ENCODE data around the gene PCDHGB1. TPM values are rescaled to one million over a fixed set of nuclear protein-coding genes. Genes with fewer than 3 reads are reported as not detected.

The PCDHGB1 gene
- polyA plus RNA-seq, 3 donors, result not detected

DNA sequence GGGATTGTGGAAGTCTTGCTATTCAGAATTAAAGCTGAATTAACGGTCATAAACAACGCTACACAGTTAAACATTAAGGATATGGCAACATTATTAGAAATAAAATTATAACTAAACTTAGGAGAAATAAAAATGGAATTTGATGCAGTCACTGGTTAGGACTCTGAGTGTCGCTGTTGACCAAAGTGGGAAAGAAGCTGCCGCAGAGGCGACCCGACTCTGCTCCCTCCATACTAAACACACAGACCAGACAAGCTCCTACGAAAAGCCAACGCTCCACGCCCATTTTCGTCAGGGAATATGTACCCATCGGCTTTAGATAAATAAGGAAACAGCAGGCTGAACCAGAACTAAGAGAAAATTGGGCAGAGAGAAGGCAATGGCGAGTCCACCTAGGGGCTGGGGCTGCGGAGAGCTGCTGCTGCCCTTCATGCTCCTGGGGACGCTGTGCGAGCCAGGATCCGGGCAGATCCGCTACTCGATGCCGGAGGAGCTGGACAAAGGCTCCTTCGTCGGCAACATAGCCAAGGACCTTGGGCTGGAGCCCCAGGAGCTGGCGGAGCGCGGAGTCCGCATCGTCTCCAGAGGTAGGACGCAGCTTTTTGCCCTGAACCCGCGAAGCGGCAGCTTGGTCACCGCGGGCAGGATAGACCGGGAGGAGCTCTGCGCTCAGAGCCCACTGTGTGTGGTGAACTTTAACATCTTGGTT lies 14.2 kb downstream of the PCDHGB1 start, which contains the start of gene PCDHGA5:
Gene PCDHGA5 (plus strand): TSS at position 211 of the 709 bp plus-strand sequence. CDS start 169 bp downstream, at position 380.
- H3K4me2 ChIP-seq (replicated peaks; ENCODE audit: extremely low read depth, low read length, poor library complexity, severe bottlenecking), result no peak within 1 kb of the TSS
- intact Hi-C loops (cut with micrococcal nuclease), result no loop called here

DNA sequence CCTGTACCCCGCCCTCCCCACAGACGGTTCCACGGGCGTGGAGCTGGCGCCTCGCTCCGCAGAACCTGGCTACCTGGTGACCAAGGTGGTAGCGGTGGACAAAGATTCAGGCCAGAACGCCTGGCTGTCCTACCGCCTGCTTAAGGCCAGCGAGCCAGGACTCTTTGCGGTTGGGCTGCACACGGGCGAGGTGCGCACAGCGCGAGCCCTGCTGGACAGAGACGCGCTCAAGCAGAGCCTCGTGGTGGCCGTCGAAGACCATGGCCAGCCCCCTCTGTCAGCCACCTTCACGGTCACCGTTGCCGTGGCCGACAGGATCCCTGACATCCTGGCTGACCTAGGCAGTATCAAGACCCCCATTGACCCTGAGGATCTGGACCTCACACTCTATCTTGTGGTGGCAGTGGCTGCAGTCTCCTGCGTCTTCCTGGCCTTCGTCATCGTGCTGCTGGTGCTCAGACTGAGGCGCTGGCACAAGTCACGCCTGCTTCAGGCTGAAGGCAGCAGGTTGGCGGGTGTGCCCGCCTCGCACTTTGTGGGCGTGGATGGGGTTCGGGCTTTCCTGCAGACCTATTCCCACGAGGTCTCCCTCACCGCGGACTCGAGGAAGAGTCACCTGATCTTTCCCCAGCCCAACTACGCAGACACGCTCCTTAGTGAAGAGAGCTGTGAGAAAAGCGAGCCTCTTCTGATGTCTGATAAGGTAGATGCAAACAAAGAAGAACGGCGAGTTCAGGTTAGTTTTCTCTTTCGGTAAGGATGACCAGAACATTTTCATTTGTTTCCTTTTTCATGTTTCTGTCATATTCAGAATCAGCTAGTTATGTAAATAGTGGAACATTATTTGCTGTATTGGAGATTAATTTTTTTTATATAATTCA lies 16.4 kb downstream of the PCDHGB1 start:
- no peaks in the 10 kb centered on the region for H3K79me2 ChIP-seq (ENCODE audit: insufficient read depth, low read length)

More for the DNA sequence above, 14.2 kb downstream of the PCDHGB1 start, which contains the start of gene PCDHGA5:
- Mint-ChIP-seq H3K9me3 (peaks cover 43 to 80% (median 72%) of the 10 kb centered on the region in 7 donors), H3K27me3 (ENCODE audit: low read depth in 3 of 3) (peaks cover 70 to 77% (median 72%) of the 10 kb centered on the region in 3 donors), H3K27ac (no peak within 1 kb of the TSS), H3K36me3 (peaks cover 16 to 20% of the 10 kb centered on the region in 2 donors), H3K4me1 (peaks cover 2% of the 10 kb centered on the region), H3K4me3 (peak within 1 kb of the TSS in 1 of 2 donors; percentile 71)
- Histone ChIP-seq H4K20me1 (ENCODE audit: insufficient read depth, low read length) (no peaks in the 10 kb centered on the region), H3K36me3 (replicated peaks in 1 of 2; ENCODE audit: control insufficient read depth in 1 of 2, insufficient read depth in 2 of 2, low read length in 2 of 2) (no peaks in the 10 kb centered on the region), H3K27me3 (ENCODE audit: control insufficient read depth in 2 of 2, insufficient read depth in 2 of 2, low read length in 2 of 2) (peaks cover 53 to 94% of the 10 kb centered on the region in 2 donors), H3K79me2 (ENCODE audit: insufficient read depth, low read length) (no peaks in the 10 kb centered on the region), H3K4me3 (replicated peaks in 1 of 3; ENCODE audit: low read depth in 2 of 3, low read length in 3 of 3) (no peak within 1 kb of the TSS), H2AFZ (ENCODE audit: insufficient read depth, low read depth, low read length, poor library complexity, severe bottlenecking) (no peak within 1 kb of the TSS), H3K9ac (ENCODE audit: insufficient read depth, low read length, poor library complexity, severe bottlenecking) (no peak within 1 kb of the TSS), H3K4me1 (ENCODE audit: control insufficient read depth in 1 of 2, insufficient read depth in 2 of 2, low read length in 2 of 2) (no peaks in the 10 kb centered on the region), H3K27ac (ENCODE audit: low read depth in 1 of 2, low read length in 2 of 2) (no peak within 1 kb of the TSS), H3K9me3 (replicated peaks in 1 of 2; ENCODE audit: control insufficient read depth in 1 of 2, insufficient read depth in 1 of 2, low read length in 2 of 2) (peaks cover 55 to 72% of the 10 kb centered on the region in 2 donors)
- WGBS (ENCODE audit: insufficient coverage), result 29% methylated on average over 31 of the region's 34 CpGs
- DNase-seq, result no peak
- TF ChIP-seq, protein P1, sequence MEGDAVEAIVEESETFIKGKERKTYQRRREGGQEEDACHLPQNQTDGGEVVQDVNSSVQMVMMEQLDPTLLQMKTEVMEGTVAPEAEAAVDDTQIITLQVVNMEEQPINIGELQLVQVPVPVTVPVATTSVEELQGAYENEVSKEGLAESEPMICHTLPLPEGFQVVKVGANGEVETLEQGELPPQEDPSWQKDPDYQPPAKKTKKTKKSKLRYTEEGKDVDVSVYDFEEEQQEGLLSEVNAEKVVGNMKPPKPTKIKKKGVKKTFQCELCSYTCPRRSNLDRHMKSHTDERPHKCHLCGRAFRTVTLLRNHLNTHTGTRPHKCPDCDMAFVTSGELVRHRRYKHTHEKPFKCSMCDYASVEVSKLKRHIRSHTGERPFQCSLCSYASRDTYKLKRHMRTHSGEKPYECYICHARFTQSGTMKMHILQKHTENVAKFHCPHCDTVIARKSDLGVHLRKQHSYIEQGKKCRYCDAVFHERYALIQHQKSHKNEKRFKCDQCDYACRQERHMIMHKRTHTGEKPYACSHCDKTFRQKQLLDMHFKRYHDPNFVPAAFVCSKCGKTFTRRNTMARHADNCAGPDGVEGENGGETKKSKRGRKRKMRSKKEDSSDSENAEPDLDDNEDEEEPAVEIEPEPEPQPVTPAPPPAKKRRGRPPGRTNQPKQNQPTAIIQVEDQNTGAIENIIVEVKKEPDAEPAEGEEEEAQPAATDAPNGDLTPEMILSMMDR (IDR thresholded peaks at IDR 0.05), result no peak

More for the DNA sequence above, 16.4 kb downstream of the PCDHGB1 start:
- peak overlapping the region in 1 of 2 donors; percentile 71 for H3K4me3 Mint-ChIP-seq
- Histone ChIP-seq H3K9ac (ENCODE audit: insufficient read depth, low read length, poor library complexity, severe bottlenecking) (no peak overlapping the region), H3K27me3 (ENCODE audit: control insufficient read depth in 2 of 2, insufficient read depth in 2 of 2, low read length in 2 of 2) (peaks cover 57 to 97% of the 10 kb centered on the region in 2 donors), H3K4me3 (replicated peaks in 1 of 3; ENCODE audit: low read depth in 2 of 3, low read length in 3 of 3) (no peak overlapping the region), H2AFZ (ENCODE audit: insufficient read depth, low read depth, low read length, poor library complexity, severe bottlenecking) (no peak overlapping the region), H3K36me3 (replicated peaks in 1 of 2; ENCODE audit: control insufficient read depth in 1 of 2, insufficient read depth in 2 of 2, low read length in 2 of 2) (no peaks in the 10 kb centered on the region), H3K4me1 (ENCODE audit: control insufficient read depth in 1 of 2, insufficient read depth in 2 of 2, low read length in 2 of 2) (no peaks in the 10 kb centered on the region), H4K20me1 (ENCODE audit: insufficient read depth, low read length) (no peaks in the 10 kb centered on the region), H3K27ac (ENCODE audit: low read depth in 1 of 2, low read length in 2 of 2) (no peak overlapping the region), H3K4me2 (replicated peaks; ENCODE audit: extremely low read depth, low read length, poor library complexity, severe bottlenecking) (no peak overlapping the region), H3K9me3 (replicated peaks in 1 of 2; ENCODE audit: control insufficient read depth in 1 of 2, insufficient read depth in 1 of 2, low read length in 2 of 2) (peaks cover 52 to 68% of the 10 kb centered on the region in 2 donors)
- H3K27ac Mint-ChIP-seq, result no peak overlapping the region
- WGBS (ENCODE audit: insufficient coverage), result 36% methylated on average over 31 of the region's 46 CpGs
- peaks cover 8% of the 10 kb centered on the region for H3K4me1 Mint-ChIP-seq
- peaks cover 70 to 80% (median 78%) of the 10 kb centered on the region in 3 donors for H3K27me3 Mint-ChIP-seq (ENCODE audit: low read depth in 3 of 3)
- TF ChIP-seq, protein P1 (IDR thresholded peaks at IDR 0.05), result no peak
- no peak for DNase-seq
- peaks cover 41 to 79% (median 70%) of the 10 kb centered on the region in 7 donors for H3K9me3 Mint-ChIP-seq
- intact Hi-C loops (cut with micrococcal nuclease), result no loop called here
- peaks cover 11 to 14% of the 10 kb centered on the region in 2 donors for H3K36me3 Mint-ChIP-seq
